Mammary epithelial cell (primary cell): Measurements from ENCODE around the gene ACAD8.

Experiments
- EZH2 ChIP-seq: IDR thresholded peaks from 2 replicates; pipeline ENCODE4 v1.6.1; 2012; ENCODE audit warnings: low read length, inconsistent platforms, borderline replicate concordance
- TF ChIP-seq, protein P1 (sequence below), 2 donors: IDR thresholded peaks in 1 of 2; conservative IDR thresholded peaks in 1 of 2; 2 replicates each; pipeline ENCODE4 v1.5.1; 2011 to 2012; ENCODE audit warnings: inconsistent platforms in 2 of 2, low read length in 2 of 2, mild to moderate bottlenecking in 2 of 2, control low read depth in 1 of 2, low read depth in 1 of 2; ENCODE audit not compliant: insufficient read depth in 1 of 2; ENCODE audit errors: extremely low read depth in 1 of 2

DNA sequence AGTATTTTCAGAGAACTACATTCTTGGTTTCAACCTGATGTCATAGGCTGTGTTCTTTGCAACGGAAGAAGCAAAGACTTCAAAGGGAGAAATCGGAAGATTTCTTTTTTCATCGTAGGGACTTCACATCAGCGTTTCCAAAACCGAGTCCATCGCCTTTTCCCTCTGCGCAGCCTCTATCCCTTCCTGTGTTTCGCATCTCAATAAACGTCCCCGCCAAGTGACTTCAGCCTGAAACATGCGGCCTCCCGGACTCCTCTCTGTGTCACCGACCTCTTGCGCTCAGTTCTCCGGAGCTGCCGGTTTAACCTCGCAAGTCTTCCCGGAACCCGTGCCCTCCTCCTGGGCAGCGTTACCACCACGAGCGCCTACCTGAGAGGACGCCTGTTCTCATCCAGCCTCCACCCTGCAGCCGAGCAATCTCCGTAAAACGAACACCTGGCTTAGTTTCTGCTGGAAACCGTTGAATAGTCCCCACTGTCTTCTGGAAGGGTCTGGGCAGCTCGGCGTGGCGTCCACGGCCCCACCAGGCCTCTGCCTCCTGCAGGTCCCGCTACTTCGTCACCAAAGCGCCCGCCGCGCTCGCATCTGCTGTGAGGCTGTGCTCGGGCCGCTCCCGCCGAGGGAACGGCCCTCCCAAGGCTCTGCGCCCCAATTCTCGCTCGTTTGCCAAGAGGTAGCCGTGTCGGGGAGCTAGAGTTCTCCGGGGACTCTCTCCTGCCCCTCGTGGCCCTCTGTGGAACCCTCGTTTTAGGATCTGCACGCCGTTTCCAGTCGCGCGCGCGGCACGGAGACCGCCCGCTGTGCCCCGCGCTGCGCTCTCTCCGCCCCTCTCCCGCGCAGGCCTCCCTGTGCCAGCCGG lies 22.4 kb downstream of the ACAD8 start, which contains the start of gene GLB1L3:
- TF ChIP-seq, protein P1, sequence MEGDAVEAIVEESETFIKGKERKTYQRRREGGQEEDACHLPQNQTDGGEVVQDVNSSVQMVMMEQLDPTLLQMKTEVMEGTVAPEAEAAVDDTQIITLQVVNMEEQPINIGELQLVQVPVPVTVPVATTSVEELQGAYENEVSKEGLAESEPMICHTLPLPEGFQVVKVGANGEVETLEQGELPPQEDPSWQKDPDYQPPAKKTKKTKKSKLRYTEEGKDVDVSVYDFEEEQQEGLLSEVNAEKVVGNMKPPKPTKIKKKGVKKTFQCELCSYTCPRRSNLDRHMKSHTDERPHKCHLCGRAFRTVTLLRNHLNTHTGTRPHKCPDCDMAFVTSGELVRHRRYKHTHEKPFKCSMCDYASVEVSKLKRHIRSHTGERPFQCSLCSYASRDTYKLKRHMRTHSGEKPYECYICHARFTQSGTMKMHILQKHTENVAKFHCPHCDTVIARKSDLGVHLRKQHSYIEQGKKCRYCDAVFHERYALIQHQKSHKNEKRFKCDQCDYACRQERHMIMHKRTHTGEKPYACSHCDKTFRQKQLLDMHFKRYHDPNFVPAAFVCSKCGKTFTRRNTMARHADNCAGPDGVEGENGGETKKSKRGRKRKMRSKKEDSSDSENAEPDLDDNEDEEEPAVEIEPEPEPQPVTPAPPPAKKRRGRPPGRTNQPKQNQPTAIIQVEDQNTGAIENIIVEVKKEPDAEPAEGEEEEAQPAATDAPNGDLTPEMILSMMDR (conservative IDR thresholded peaks at IDR 0.05 in 1 of 2, IDR thresholded peaks at IDR 0.05 in 1 of 2; ENCODE audit: extremely low read depth in 1 of 2, insufficient read depth in 1 of 2, low read depth in 1 of 2, low read length in 2 of 2): peak; percentile 36 to 50
- peak; percentile 15 for TF ChIP-seq EZH2
